K562 (cell line): ENCODE results near the gene ATAD3C. TPM values are rescaled to one million over a fixed set of nuclear protein-coding genes. Genes with fewer than 3 reads are reported as not detected.
"Not testable (repeated sequence)": the region's sequence is repeated elsewhere in the genome, so short reads cannot be mapped to it uniquely, and the experiment has no call there.

Source experiments
- ATAC-seq: fragments of 200-7000 bp; cut with Tn5 transposase; 3 replicates; pipeline ENCODE4 v1.9.1; 2020; ENCODE audit warnings: moderate library complexity
- BruUV-seq: library from RNA; stranded (reverse); fragments of 400-500 nt; replicated peaks from 2 replicates; lab custom pipeline; 2021; lab: Mats Ljungman, UMichigan
- CTCF ChIA-PET: fragments of 300-600 bp; formaldehyde crosslinking; extraction: SDS; loops from one replicate; lab custom pipeline; 2021; ENCODE audit warnings: low intra/inter-chr PET ratio; lab: Yijun Ruan, JAX
- POLR2A ChIA-PET: fragments of 300-600, 350-650 bp; sonication (Branson Sonifier 250); formaldehyde crosslinking; extraction: SDS; loops from one replicate; lab custom pipeline; 2021; ENCODE audit warnings: antibody characterized with exemption, inconsistent platforms; lab: Yijun Ruan, JAX
- DNase-seq, 4 experiments: peaks; one replicate each; pipeline versions ENCODE4 v3.0.0 to v3.0.0-alpha.2; 2011 to 2018; ENCODE audit warnings: low spot score in 3 of 4, mixed read lengths in 3 of 4; ENCODE audit errors: extremely low read depth in 1 of 4
- FAIRE-seq: peaks from 2 replicates; lab custom pipeline; 2011; peaks lifted over from hg19 to GRCh38; lab: Jason Lieb, UNC
- H2AFZ ChIP-seq: 2 replicates; pipeline ENCODE4 v1.6.0; 2011; ENCODE audit warnings: low read depth, low read length, control low read depth, inconsistent platforms
- H3K27ac ChIP-seq: fragments of 200-600 bp; 3 replicates; pipeline ENCODE4 v1.8.0; 2011; ENCODE audit warnings: low read depth, mild to moderate bottlenecking, control low read depth, inconsistent platforms, low read length, moderate library complexity, mixed read lengths; ENCODE audit errors: extremely low read depth
- H3K27me3 ChIP-seq, 2 experiments: fragments of 300-600 bp in 1 of 2; 2 replicates in 1 of 2; 3 replicates in 1 of 2; pipeline versions ENCODE4 v1.6.0 to v1.8.0; 2011; ENCODE audit warnings: inconsistent platforms in 2 of 2, low read length in 2 of 2, mild to moderate bottlenecking in 1 of 2, mixed read lengths in 1 of 2, moderate library complexity in 1 of 2; ENCODE audit not compliant: control insufficient read depth in 2 of 2, insufficient read depth in 2 of 2
- H3K36me3 ChIP-seq: fragments of 300-600 bp; 3 replicates; pipeline ENCODE4 v1.8.0; 2011; ENCODE audit warnings: mild to moderate bottlenecking, low read length, inconsistent platforms; ENCODE audit not compliant: control insufficient read depth, insufficient read depth
- H3K4me1 ChIP-seq, 2 experiments: fragments of 200-600 bp in 1 of 2; replicated peaks in 1 of 2; 2 replicates in 1 of 2; 3 replicates in 1 of 2; pipeline versions ENCODE4 v1.5.1 to v1.8.0; 2011; ENCODE audit warnings: inconsistent platforms in 2 of 2, low read length in 2 of 2, mild to moderate bottlenecking in 1 of 2, mixed read lengths in 1 of 2, moderate library complexity in 1 of 2; ENCODE audit not compliant: control insufficient read depth in 2 of 2, insufficient read depth in 2 of 2
- H3K4me2 ChIP-seq: 2 replicates; pipeline ENCODE4 v1.6.1; 2011; ENCODE audit warnings: low read length, control low read depth, inconsistent platforms, mixed read lengths; ENCODE audit not compliant: insufficient read depth
- H3K4me3 ChIP-seq: fragments of 200-600 bp; sonication (generic), shearing (Covaris generic); 2 replicates; pipeline ENCODE4 v1.5.1; 2016; ENCODE audit warnings: control low read depth, inconsistent platforms
- H3K79me2 ChIP-seq: fragments of 200-600 bp; 3 replicates; pipeline ENCODE4 v1.8.0; 2011; ENCODE audit warnings: low read length, inconsistent platforms; ENCODE audit not compliant: control insufficient read depth, insufficient read depth
- H3K9ac ChIP-seq, 2 experiments: 2 replicates each; pipeline versions ENCODE4 v1.6.0 to v1.6.1; 2011; ENCODE audit warnings: low read depth in 2 of 2, low read length in 2 of 2, control low read depth in 1 of 2, inconsistent platforms in 1 of 2, mild to moderate bottlenecking in 1 of 2, mixed read lengths in 1 of 2; ENCODE audit not compliant: insufficient read depth in 1 of 2
- H3K9me1 ChIP-seq: one replicate; pipeline ENCODE4 v1.6.0; 2011; ENCODE audit warnings: inconsistent platforms, mild to moderate bottlenecking, low read length, moderate library complexity; ENCODE audit not compliant: control insufficient read depth, insufficient read depth
- H3K9me3 ChIP-seq: replicated peaks from 2 replicates; pipeline ENCODE4 v1.5.1; 2011; ENCODE audit warnings: low read depth, low read length, inconsistent platforms; ENCODE audit not compliant: control insufficient read depth, insufficient read depth
- H4K20me1 ChIP-seq: replicated peaks from 2 replicates; pipeline ENCODE4 v1.6.1; 2011; ENCODE audit warnings: low read length, inconsistent platforms, mixed read lengths; ENCODE audit not compliant: control insufficient read depth, insufficient read depth
- HDAC1 ChIP-seq, 2 experiments: fragments of 450-650 bp; IDR thresholded peaks; 2 replicates each; pipeline ENCODE4 v1.6.1; 2016 to 2017; ENCODE audit warnings: inconsistent platforms in 1 of 2, mild to moderate bottlenecking in 1 of 2, moderate library complexity in 1 of 2
- HDAC2 ChIP-seq: fragments of 450-650 bp; IDR thresholded peaks from 2 replicates; pipeline ENCODE4 v1.6.1; 2016; ENCODE audit warnings: mild to moderate bottlenecking
- KDM1A ChIP-seq, 2 experiments: fragments of 450-650 bp; IDR thresholded peaks; 2 replicates each; pipeline ENCODE4 v1.6.1; 2016; ENCODE audit warnings: mild to moderate bottlenecking in 2 of 2
- TFE3 ChIP-seq: fragments of 450-650 bp; formaldehyde crosslinking; IDR thresholded peaks from 2 replicates; pipeline ENCODE4 v1.4.0; 2020; ENCODE audit warnings: mild to moderate bottlenecking, mixed read lengths
- WGBS: fragments of 100-300 bp; shearing (Covaris generic); methylation state at CpG from one replicate; pipeline ENCODE4 v1.1.6; 2016; ENCODE audit warnings: low coverage, mixed read lengths; ENCODE audit not compliant: insufficient coverage; ENCODE audit errors: missing lambda C conversion rate; 5-methylcytosine and 5-hydroxymethylcytosine counted together
- in situ Hi-C: fragments of 300-500 bp; cut with MboI; formaldehyde crosslinking; loops from 4 replicates; pipeline ENCODE4 v1.15.0; 2018; ENCODE audit warnings: inconsistent platforms, mixed read lengths
- intact Hi-C: fragments of 100-400 bp; cut with micrococcal nuclease; formaldehyde crosslinking; loops from 2 replicates; pipeline ENCODE4 v1.14.2; 2022
- polyA plus RNA-seq, 8 experiments: library from polyadenylated mRNA; depleted of rRNA in 4 of 8; stranded (reverse) in 5 of 8; unstranded in 3 of 8; fragments of >200 nt; fragmentation: Nextera tagmentation in 2 of 8; fragmentation: Illumina TruSeq in 1 of 8; extraction: Ambion mirVana in 2 of 8; extraction: Trizol in 1 of 8; gene quantifications; 2 replicates each; pipeline versions ENCODE4 v1.2.1 to v1.2.3, GENCODE V29; 2011 to 2014; ENCODE audit warnings: inconsistent platforms in 1 of 8, missing spikeins in 1 of 8
- total RNA-seq, 7 experiments: library from RNA; depleted of rRNA in 6 of 7; stranded (reverse); fragments of >200 nt in 6 of 7; fragmentation: Illumina TruSeq in 2 of 7; extraction: Trizol in 2 of 7; gene quantifications; 2 replicates each; pipeline versions ENCODE4 v1.2.1 to v1.2.3, GENCODE V29; 2011 to 2021; ENCODE audit warnings: low replicate concordance in 1 of 7

Gene ATAD3C
- total and polyA plus RNA-seq, 9 of the 15 experiments (the other 6 are each of a cell fraction or from before 2014, with no cell fraction given), result 0.03 to 0.18 TPM; not detected in 7

- H3K79me2 ChIP-seq, H3K4me2 ChIP-seq, H3K27me3 ChIP-seq, ATAC-seq, H3K9me3 ChIP-seq, DNase-seq, BruUV-seq, H3K27ac ChIP-seq, H3K9ac ChIP-seq, H3K9me1 ChIP-seq, H3K4me3 ChIP-seq, intact Hi-C loops, in situ Hi-C loops, H3K36me3 ChIP-seq, H4K20me1 ChIP-seq, FAIRE-seq, POLR2A ChIA-PET, CTCF ChIA-PET, H2AFZ ChIP-seq: not testable (repeated sequence)
- 66% methylated on average over 24 of the region's 25 CpGs for WGBS
- TF ChIP-seq HDAC2 (0 out of 2 replicates have a peak, but pooled peaks have one; percentile 50), KDM1A (IDR thresholded peaks at IDR 0.05) (peak; percentile 97 to 98), HDAC1 (IDR thresholded peaks at IDR 0.05) (peak in 1 of 2 experiments; percentile 78; a peak in 2 of 4 replicates), TFE3 (CRISPR knock-in tag) (peak; percentile 52)
- H3K4me1 ChIP-seq, result peaks cover 3 to 25% of the 10 kb centered on the region in 2 experiments; a peak in 4 of 5 replicates
These were observed 31.5 kb upstream of the ATAD3C start for GRCh38 chr1:1417825-1418463.
